Mesenchymal stem cell (in vitro differentiated cells and primary cell): Measurements from ENCODE around the gene HGS.

Experiments used
- DNase-seq: peaks from one replicate; pipeline ENCODE4 v3.0.0-alpha.2; 2013
- H2AFZ ChIP-seq: one replicate; pipeline ENCODE4 v1.6.1; 2013; ENCODE audit warnings: low read depth, mild to moderate bottlenecking, control low read depth, inconsistent platforms, low read length, moderate library complexity
- H2AK5ac ChIP-seq: 2 replicates; pipeline ENCODE4 v1.6.1; 2013; ENCODE audit warnings: low read length, moderate library complexity, mild to moderate bottlenecking, inconsistent platforms; ENCODE audit not compliant: severe bottlenecking
- H2BK120ac ChIP-seq: one replicate; pipeline ENCODE4 v1.6.1; 2013; ENCODE audit warnings: low read depth, mild to moderate bottlenecking, inconsistent platforms, low read length, moderate library complexity
- H2BK12ac ChIP-seq, 2 experiments: one replicate each; pipeline ENCODE4 v1.6.1; 2013; ENCODE audit warnings: inconsistent platforms in 2 of 2, low read length in 2 of 2, mild to moderate bottlenecking in 2 of 2, moderate library complexity in 2 of 2, control low read depth in 1 of 2
- H2BK15ac ChIP-seq: one replicate; pipeline ENCODE4 v1.6.1; 2013; ENCODE audit warnings: mild to moderate bottlenecking, low read depth, inconsistent platforms; ENCODE audit not compliant: poor library complexity, severe bottlenecking
- H2BK5ac ChIP-seq: 2 replicates; pipeline ENCODE4 v1.6.1; 2013; ENCODE audit warnings: low read depth, mild to moderate bottlenecking, low read length, control low read depth, inconsistent platforms; ENCODE audit not compliant: poor library complexity, severe bottlenecking
- H3K14ac ChIP-seq, 2 experiments: one replicate each; pipeline ENCODE4 v1.6.1; 2013; ENCODE audit warnings: inconsistent platforms in 2 of 2, low read length in 2 of 2, control low read depth in 1 of 2, mild to moderate bottlenecking in 1 of 2, moderate library complexity in 1 of 2
- H3K18ac ChIP-seq, 2 experiments: one replicate each; pipeline ENCODE4 v1.6.1; 2013; ENCODE audit warnings: inconsistent platforms in 2 of 2, low read length in 2 of 2, control low read depth in 1 of 2, low read depth in 1 of 2, mild to moderate bottlenecking in 1 of 2
- H3K23ac ChIP-seq, 2 experiments: one replicate each; pipeline ENCODE4 v1.6.1; 2013; ENCODE audit warnings: inconsistent platforms in 2 of 2, low read length in 2 of 2, mild to moderate bottlenecking in 2 of 2, moderate library complexity in 2 of 2, control low read depth in 1 of 2
- H3K27ac ChIP-seq: 2 replicates; pipeline ENCODE4 v1.5.1; 2013; ENCODE audit warnings: mild to moderate bottlenecking, moderate library complexity, low read length, control low read depth, inconsistent platforms; ENCODE audit not compliant: poor library complexity, severe bottlenecking
- H3K27me3 ChIP-seq, 2 experiments: 2 replicates each; pipeline versions ENCODE4 v1.6.1 to v1.7.0; 2013; ENCODE audit warnings: low read length in 2 of 2, mild to moderate bottlenecking in 2 of 2, moderate library complexity in 2 of 2, control low read depth in 1 of 2, inconsistent platforms in 1 of 2; ENCODE audit not compliant: control insufficient read depth in 1 of 2, insufficient read depth in 1 of 2
- H3K36me3 ChIP-seq, 2 experiments: 2 replicates each; pipeline versions ENCODE4 v1.6.1 to v1.7.0; 2013; ENCODE audit warnings: low read length in 2 of 2, control low read depth in 1 of 2, inconsistent platforms in 1 of 2, low read depth in 1 of 2, mild to moderate bottlenecking in 1 of 2; ENCODE audit not compliant: insufficient read depth in 2 of 2, control insufficient read depth in 1 of 2
- H3K4ac ChIP-seq, 2 experiments: one replicate each; pipeline ENCODE4 v1.6.1; 2013; ENCODE audit warnings: inconsistent platforms in 2 of 2, low read length in 2 of 2, mild to moderate bottlenecking in 2 of 2, moderate library complexity in 2 of 2, control low read depth in 1 of 2, low read depth in 1 of 2
- H3K4me1 ChIP-seq: 2 replicates; pipeline ENCODE4 v1.6.1; 2013; ENCODE audit warnings: low read depth, low read length, control low read depth; ENCODE audit not compliant: control insufficient read depth, insufficient read depth
- H3K4me2 ChIP-seq: 2 replicates; pipeline ENCODE4 v1.6.1; 2013; ENCODE audit warnings: low read length, mild to moderate bottlenecking, inconsistent platforms; ENCODE audit not compliant: poor library complexity, severe bottlenecking
- H3K4me3 ChIP-seq, 2 experiments: 2 replicates each; pipeline versions ENCODE4 v1.5.1 to v1.7.0; 2013; ENCODE audit warnings: low read length in 2 of 2, mild to moderate bottlenecking in 2 of 2, control low read depth in 1 of 2, low read depth in 1 of 2; ENCODE audit not compliant: insufficient read depth in 1 of 2
- H3K79me1 ChIP-seq: replicated peaks from 2 replicates; pipeline ENCODE4 v1.6.1; 2013; ENCODE audit warnings: mild to moderate bottlenecking, control low read depth, low read length, inconsistent platforms; ENCODE audit not compliant: poor library complexity, severe bottlenecking
- H3K9ac ChIP-seq: 2 replicates; pipeline ENCODE4 v1.7.0; 2013; ENCODE audit warnings: mild to moderate bottlenecking, low read length, moderate library complexity
- H3K9me3 ChIP-seq: 2 replicates; pipeline ENCODE4 v1.7.0; 2013; ENCODE audit warnings: mild to moderate bottlenecking, low read length; ENCODE audit not compliant: control insufficient read depth
- H4K8ac ChIP-seq: one replicate; pipeline ENCODE4 v1.6.1; 2013; ENCODE audit warnings: inconsistent platforms, mild to moderate bottlenecking, low read length, moderate library complexity
- H4K91ac ChIP-seq: one replicate; pipeline ENCODE4 v1.6.1; 2013; ENCODE audit warnings: mild to moderate bottlenecking, low read length, inconsistent platforms
- WGBS: methylation state at CpG from one replicate; pipeline ENCODE4 v1.1.7; 2013; ENCODE audit warnings: mixed read lengths; 5-methylcytosine and 5-hydroxymethylcytosine counted together

Gene HGS

DNA sequence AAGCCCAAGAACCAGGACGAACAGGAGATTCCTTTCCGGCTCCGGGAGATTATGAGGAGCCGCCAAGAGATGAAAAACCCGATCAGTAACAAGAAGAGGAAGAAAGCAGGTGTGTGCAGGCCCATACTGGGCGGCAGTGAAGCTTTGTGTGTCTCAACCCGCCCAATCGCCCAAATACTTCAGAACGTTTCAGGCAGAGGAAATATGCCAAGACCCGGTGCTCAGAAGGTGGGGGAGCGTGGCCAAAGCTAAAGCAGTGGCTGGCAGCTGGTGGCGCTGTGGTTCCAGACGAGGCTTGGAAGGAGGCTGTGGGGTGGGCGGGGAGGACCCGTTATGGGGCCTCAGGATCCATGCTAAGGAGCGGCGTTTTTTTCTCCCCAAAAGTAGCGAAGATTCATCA lies 16.1 kb upstream of the HGS start:
- Histone ChIP-seq H2BK15ac (no peak overlapping the region), H3K4me2 (no peak overlapping the region), H3K14ac (no peak overlapping the region), H2AK5ac (no peak overlapping the region), H3K27ac (no peak overlapping the region), H3K4me1 (peaks cover 20% of the 10 kb centered on the region), H3K9ac (peak overlapping the region; percentile 29), H3K79me1 (peaks cover 45% of the 10 kb centered on the region), H3K9me3 (no peaks in the 10 kb centered on the region), H3K18ac (no peak overlapping the region), H4K91ac (no peak overlapping the region), H3K4ac (no peak overlapping the region), H3K4me3 (peak overlapping the region in 1 of 2 experiments; percentile 58), H2BK5ac (no peak overlapping the region), H4K8ac (peak overlapping the region; percentile 58), H2BK12ac (no peak overlapping the region), H3K23ac (no peak overlapping the region), H3K27me3 (no peaks in the 10 kb centered on the region), H3K36me3 (peaks cover 58 to 60% of the 10 kb centered on the region in 2 experiments), H2AFZ (no peak overlapping the region), H2BK120ac (no peak overlapping the region)
- 93% methylated on average over 18 of the region's 18 CpGs for WGBS
- no peak for DNase-seq

DNA sequence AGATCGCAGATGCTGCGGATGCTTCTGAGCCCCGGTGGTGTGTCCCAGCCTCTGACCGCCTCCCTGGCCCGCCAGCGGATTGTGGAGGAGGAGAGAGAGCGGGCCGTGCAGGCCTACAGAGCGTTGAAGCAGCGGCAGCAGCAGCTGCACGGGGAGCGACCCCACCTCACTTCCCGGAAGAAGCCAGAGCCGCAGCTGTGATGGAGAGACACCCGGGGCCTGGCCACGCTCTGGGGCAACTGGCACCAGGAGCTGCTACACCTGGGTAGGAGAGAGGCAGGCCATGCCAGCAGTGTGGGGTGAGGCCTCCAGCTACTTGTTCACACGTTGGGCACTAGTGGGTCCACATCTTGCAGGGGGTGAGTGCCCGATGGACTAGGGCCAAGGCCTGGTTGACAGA lies 11.3 kb upstream of the HGS start:
- Histone ChIP-seq H3K4ac (no peak overlapping the region), H3K79me1 (peaks cover 48% of the 10 kb centered on the region), H3K9me3 (no peaks in the 10 kb centered on the region), H2BK15ac (no peak overlapping the region), H2BK12ac (no peak overlapping the region), H2AK5ac (no peak overlapping the region), H3K18ac (no peak overlapping the region), H3K23ac (no peak overlapping the region), H3K27me3 (no peaks in the 10 kb centered on the region), H4K8ac (no peak overlapping the region), H3K27ac (no peak overlapping the region), H3K4me3 (no peak overlapping the region), H3K9ac (no peak overlapping the region), H2BK5ac (no peak overlapping the region), H2BK120ac (no peak overlapping the region), H4K91ac (no peak overlapping the region), H3K14ac (no peak overlapping the region), H3K4me1 (peaks cover 20% of the 10 kb centered on the region), H2AFZ (no peak overlapping the region), H3K36me3 (peaks cover 70 to 72% of the 10 kb centered on the region in 2 experiments), H3K4me2 (no peak overlapping the region)
- DNase-seq = no peak
- WGBS = 94% methylated on average over 18 of the region's 18 CpGs

- Histone ChIP-seq H3K27me3 (no peaks in the 10 kb centered on the region), H2BK12ac (no peak overlapping the region), H3K23ac (no peak overlapping the region), H3K4me1 (peaks cover 18% of the 10 kb centered on the region), H3K9ac (no peak overlapping the region), H2AFZ (no peak overlapping the region), H3K36me3 (peaks cover 66 to 68% of the 10 kb centered on the region in 2 experiments), H3K14ac (no peak overlapping the region), H4K91ac (no peak overlapping the region), H3K27ac (no peak overlapping the region), H2BK5ac (peak overlapping the region; percentile 9), H2BK15ac (no peak overlapping the region), H3K18ac (no peak overlapping the region), H4K8ac (no peak overlapping the region), H3K4me2 (no peak overlapping the region), H3K9me3 (no peaks in the 10 kb centered on the region), H2AK5ac (no peak overlapping the region), H3K79me1 (peaks cover 45% of the 10 kb centered on the region), H3K4me3 (no peak overlapping the region), H3K4ac (no peak overlapping the region), H2BK120ac (no peak overlapping the region)
- no peak for DNase-seq
- 96% methylated on average over 16 of the region's 16 CpGs for WGBS
These were observed 10.9 kb upstream of the HGS start for GRCh38 chr17:81672954-81673353.

DNA sequence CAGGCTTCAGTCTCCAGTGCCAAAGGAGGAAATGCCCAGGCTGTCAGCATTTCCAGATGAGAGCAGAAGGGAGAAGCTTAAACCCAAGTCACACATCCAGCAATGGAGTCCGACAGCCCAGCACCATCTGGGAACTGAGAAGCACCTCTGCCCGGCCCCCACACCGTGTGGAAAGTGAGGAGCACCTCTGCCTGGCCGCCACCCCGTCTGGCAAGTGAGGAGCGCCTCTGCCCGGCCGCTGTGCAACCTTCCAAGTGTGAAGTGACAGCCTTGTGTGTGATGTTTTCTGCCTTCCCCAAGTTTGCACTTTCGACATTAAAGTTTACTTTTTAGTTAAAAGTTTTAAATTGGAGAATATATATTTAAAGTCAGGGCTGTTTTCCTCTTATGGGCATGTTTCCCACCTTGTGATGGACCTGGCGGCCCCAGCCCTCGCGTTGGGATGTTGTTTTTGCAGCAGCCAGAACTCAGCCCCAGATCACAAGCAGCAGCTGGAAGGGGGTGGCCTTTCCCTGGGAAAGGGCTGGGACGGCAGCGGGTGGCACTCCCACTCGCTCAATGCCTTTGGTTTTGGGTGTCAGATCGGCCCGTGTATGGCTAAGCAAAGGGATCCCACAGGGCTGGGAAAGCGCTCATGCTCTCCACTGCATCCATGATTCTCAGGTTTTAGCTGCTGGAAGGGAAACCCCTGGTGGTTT lies 10.1 kb upstream of the HGS start:
- Histone ChIP-seq H3K4me1 (peaks cover 15% of the 10 kb centered on the region), H2BK120ac (no peak overlapping the region), H3K14ac (no peak overlapping the region), H3K9me3 (no peaks in the 10 kb centered on the region), H2AK5ac (no peak overlapping the region), H4K8ac (no peak overlapping the region), H3K9ac (no peak overlapping the region), H2BK5ac (no peak overlapping the region), H3K23ac (no peak overlapping the region), H2BK15ac (no peak overlapping the region), H2AFZ (no peak overlapping the region), H4K91ac (no peak overlapping the region), H3K79me1 (peaks cover 42% of the 10 kb centered on the region), H3K18ac (no peak overlapping the region), H3K4me3 (no peak overlapping the region), H3K4me2 (no peak overlapping the region), H3K4ac (no peak overlapping the region), H2BK12ac (no peak overlapping the region), H3K27me3 (no peaks in the 10 kb centered on the region), H3K36me3 (peaks cover 58 to 62% of the 10 kb centered on the region in 2 experiments), H3K27ac (no peak overlapping the region)
- 92% methylated on average over 17 of the region's 18 CpGs for WGBS
- DNase-seq = no peak
